Measurements from ENCODE around the gene PPIF.
A peak's percentile ranks its signal among the peaks of the same experiment; 100 is the strongest.

The PPIF gene

GRCh38 chr10:79313911-79314439 lies 33.3 kb upstream of the PPIF start:
- no peak for DNase-seq

GRCh38 chr10:79314761-79315601 lies 32.3 kb upstream of the PPIF start:
- no peak for DNase-seq

DNA sequence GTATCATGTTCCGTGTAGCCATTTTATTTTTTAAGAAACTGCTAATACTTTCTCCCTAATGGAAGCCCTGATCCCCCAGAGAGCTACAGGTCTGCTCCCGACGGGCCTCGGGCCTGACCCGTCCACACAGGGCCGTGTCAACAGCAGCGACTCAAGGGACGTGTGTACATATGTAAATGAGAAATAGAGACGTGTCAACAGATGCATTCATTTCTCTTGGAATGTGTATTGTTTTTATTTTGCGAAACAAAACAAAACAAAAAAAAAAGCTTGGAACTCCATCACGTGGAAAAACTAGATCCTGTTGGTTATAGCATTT lies 31.7 kb upstream of the PPIF start:
- DNase-seq = no peak

- DNase-seq = peak; percentile 44
These were observed 30.4 kb upstream of the PPIF start for GRCh38 chr10:79316671-79317431.

GRCh38 chr10:79318369-79318768 lies 28.9 kb upstream of the PPIF start:
- no peak for DNase-seq

DNA sequence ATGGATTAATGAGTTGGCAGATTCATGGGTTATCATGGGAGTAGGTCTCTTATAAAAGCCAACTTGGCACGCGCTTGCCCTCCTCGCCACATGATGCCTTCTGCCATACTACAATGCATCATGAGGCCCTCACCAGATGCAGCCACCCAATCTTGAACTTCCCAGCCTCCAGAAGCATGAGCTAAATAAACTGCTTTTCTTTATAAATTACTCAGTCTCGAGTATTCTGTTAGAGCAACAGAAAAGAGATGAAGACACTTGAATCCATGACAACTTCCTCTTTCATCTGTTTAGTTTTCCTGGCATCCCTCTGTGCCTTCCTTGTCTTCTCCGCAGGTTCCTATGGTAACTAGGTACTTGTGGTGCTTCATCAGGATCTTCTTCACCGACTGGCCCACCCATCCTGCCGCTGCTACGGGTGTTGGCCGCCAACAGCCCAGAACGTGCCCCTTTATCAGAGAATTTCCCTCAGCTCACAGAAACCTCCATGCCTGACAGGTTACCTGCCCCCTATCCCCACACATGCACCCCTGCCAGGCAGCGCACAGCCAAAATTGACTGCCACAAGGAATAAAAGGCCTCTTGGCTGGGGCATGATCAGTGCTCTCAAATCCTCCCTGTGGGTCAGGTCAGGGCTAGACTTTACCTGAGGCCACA lies 28.0 kb upstream of the PPIF start:
- no peak for DNase-seq

- no peak for DNase-seq
These were observed 27.0 kb upstream of the PPIF start for GRCh38 chr10:79320316-79320715.

- peak; percentile 84 for DNase-seq
These were observed 26.3 kb upstream of the PPIF start for GRCh38 chr10:79320820-79321493.

DNA sequence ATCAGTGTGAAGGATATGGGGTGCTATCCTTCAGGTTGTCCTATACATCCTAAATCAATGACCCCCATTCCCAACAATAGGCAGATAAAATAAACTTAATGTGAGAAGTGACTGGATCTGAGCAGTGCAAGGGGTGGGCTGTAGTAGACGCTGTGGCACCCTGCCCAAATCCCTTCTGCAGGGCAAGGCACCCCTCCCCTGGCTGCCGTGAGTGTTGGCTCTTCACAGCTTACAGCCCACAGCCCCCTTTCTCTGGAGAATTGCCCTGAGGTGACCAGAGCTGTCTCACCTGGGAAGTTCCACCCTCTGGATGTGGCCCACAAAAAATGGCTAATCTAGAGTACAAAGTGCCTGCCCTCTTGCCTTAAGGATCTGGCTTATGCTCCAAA lies 25.8 kb upstream of the PPIF start:
- no peak for DNase-seq

DNA sequence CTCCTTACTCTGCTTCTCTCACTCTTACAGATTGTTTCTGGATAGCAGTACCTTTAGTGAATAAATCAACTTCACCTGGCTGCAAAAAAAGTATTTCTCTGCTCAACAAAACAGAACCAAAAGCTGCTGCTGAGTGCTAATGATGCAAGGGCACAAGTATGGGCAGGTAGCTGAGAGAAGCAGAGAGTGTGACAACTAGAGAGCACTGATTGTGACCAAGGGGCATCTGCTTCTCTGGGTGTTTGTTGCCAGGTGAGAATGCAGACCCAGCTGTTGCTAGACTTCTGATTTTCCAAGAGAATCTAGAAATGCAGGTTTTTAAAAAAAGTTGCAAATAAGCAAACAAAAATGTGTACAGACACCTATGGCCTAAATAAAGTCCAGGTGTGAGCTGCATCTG lies 25.3 kb upstream of the PPIF start:
- DNase-seq = no peak

- DNase-seq = peak; percentile 81
These were observed 24.4 kb upstream of the PPIF start for GRCh38 chr10:79322616-79323543.

- no peak for DNase-seq
These were observed 23.7 kb upstream of the PPIF start for GRCh38 chr10:79323602-79324001.

DNA sequence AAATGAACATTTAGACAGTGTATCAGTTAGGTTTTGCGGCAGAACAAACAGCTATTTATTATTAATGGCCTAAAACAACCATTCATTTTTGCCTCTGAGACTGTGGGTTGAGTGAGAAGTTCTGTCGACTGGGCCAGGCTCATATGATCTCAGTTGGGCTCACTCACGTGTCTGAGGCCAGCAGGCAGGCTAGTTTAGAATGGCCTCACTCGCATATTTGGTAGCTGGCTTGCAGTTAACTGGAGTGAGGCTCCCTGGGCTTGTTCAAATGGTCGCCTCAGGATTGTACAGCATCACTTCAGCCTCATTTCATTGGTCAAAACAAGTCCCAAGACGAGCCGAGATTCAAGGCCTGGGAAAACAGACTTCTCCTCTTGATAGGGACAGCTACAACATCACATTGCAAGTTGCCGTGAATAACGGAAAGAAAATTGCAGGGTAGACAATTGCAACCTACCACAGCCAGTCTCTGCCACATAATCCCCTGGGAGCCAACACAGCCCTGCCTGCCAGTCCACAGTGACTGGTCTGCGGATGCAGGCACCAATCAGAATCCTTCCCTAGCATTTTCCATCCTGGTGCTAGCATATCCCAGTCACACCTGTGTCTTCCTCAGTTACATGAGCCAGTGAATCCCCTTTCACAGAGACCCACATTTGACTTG lies 23.1 kb upstream of the PPIF start:
- DNase-seq = no peak

GRCh38 chr10:79326361-79327089 lies 20.7 kb upstream of the PPIF start:
- DNase-seq = no peak

- no peak for DNase-seq
These were observed 20.2 kb upstream of the PPIF start for GRCh38 chr10:79327090-79327457.

DNA sequence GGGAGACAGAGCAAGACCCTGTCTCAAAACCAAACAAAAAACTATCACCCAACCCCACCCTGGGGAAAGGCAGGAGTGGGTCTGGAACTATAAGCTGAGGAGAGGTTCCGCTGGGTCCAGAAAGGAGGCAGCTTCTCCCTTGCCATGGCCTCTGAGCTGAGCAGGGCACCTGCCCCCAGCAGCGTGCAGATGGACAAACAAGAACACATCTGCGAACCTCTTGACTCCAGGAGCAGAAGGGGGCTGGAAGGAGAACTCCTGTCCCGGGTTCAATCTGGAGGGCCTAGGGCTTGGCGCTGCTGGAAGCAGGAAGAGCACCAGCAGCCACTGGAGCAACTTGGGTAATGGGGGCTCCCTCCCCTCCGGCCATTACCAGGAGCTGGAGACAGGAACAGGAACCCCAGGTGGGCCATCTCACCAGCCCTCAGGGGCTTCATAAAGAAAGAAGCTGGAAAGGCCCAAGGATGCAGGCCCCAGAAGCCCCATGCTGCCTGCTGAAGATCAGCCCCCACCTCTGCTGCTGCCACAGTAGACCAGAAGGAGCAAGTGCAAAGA lies 19.0 kb upstream of the PPIF start:
- no peak for DNase-seq

GRCh38 chr10:79328737-79329504 lies 18.3 kb upstream of the PPIF start:
- DNase-seq = no peak

- no peak for DNase-seq
These were observed 17.7 kb upstream of the PPIF start for GRCh38 chr10:79329529-79329928.

DNA sequence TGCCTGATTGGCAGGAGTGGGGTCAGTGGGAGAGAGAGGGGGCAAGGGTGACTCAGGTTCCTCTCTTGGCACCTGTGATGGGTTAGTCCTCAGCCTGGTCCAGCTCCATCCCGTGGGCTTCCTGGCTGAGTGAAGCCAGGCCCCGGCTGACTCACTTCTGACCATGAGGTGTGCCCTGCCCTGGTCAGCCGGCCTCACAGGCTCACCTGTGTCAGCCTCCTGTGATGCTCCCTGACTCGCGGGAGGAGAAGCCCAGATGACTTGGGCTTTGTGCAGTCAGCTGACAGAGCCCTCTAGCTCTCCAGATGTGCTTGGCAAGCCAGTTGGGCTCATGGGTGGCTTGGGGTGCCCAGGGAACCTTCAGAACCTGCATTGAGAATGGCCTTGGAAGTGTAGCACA lies 16.0 kb upstream of the PPIF start:
- DNase-seq = no peak

DNA sequence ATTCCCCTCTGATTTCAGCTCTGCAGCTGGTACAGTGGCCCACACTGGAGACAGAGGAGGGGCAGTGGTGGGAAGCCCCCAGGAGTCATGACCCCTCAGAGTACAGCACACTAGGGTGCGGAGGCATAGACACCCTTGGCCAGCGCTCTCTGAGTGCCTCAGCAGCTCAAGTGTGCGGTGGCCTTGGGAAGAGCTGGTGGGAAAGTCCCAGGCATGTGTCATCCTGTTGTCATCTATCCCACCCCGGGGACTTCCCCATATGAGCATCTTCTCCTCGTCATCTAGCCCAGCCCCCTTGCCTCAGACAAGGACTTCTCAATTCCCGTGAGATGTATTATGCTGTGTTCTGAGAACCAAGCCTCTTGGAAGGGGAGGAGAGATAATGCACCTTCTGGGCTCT lies 15.6 kb upstream of the PPIF start:
- no peak for DNase-seq
